HepG2 (cell line): ENCODE measurements around the gene ANXA10.

ENCODE experiments used
- IKZF4 ChIP-seq: sonication (generic); formaldehyde crosslinking; IDR thresholded peaks from 2 replicates; pipeline ENCODE4 v1.5.1; 2020; ENCODE audit warnings: borderline replicate concordance, mild to moderate bottlenecking, low read depth, missing genetic modification reagents; ENCODE audit errors: not compliant biosample characterization
- SIN3A ChIP-seq: IDR thresholded peaks from 2 replicates; pipeline ENCODE4 v1.6.1; 2011; ENCODE audit warnings: low read depth, mild to moderate bottlenecking, control low read depth, low read length, borderline replicate concordance

DNA sequence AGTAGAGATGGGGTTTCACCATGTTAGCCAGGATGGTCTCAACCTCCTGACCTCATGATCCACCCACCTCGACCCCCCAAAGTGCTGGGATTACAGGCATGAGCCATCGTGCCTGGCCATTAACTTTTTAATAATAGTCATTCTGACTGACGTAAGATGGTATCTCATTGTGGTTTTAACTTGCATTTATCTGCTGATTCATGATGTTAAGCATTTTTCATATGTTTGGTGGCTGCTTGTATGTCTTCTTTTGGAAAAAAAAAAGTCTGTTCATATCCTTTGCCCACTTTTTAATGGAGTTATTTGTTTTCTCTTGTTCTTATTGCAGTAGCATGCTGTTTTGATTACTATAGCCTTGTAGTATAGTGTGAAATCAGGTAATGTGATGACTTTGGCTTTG, 45.8 kb downstream of the ANXA10 start:
- TF ChIP-seq SIN3A, result no peak
- no peak for TF ChIP-seq IKZF4 (CRISPR knock-in tag)
